GM23248 (cell line): Measurements from ENCODE around the gene RPL27. TPM values are rescaled to one million over a fixed set of nuclear protein-coding genes. Genes with fewer than 3 reads are reported as not detected.
"Not testable (repeated sequence)": the region's sequence is repeated elsewhere in the genome, so short reads cannot be mapped to it uniquely, and the experiment has no call there.

ENCODE experiments used
- DNase-seq: peaks from one replicate; pipeline ENCODE4 v3.0.0-alpha.2; 2015
- H2AFZ ChIP-seq: fragments of 200-600 bp; sonication (generic); 2 replicates; pipeline ENCODE4 v1.6.1; 2016; ENCODE audit warnings: antibody characterized with exemption
- H3F3A ChIP-seq: fragments of 200-600 bp; sonication (generic); 2 replicates; pipeline ENCODE4 v1.6.1; 2016; ENCODE audit warnings: mild to moderate bottlenecking, antibody characterized with exemption, mixed run types; ENCODE audit not compliant: insufficient read depth
- H3K27ac ChIP-seq: fragments of 200-600 bp; sonication (generic); 2 replicates; pipeline ENCODE4 v1.5.1; 2016; ENCODE audit warnings: mild to moderate bottlenecking
- H3K27me3 ChIP-seq: fragments of 200-600 bp; sonication (generic); replicated peaks from 2 replicates; pipeline ENCODE4 v1.6.1; 2016; ENCODE audit warnings: mild to moderate bottlenecking; ENCODE audit not compliant: insufficient read depth
- H3K36me3 ChIP-seq: fragments of 200-600 bp; sonication (generic); 2 replicates; pipeline ENCODE4 v1.6.1; 2016; ENCODE audit warnings: low read depth, mild to moderate bottlenecking
- H3K4me1 ChIP-seq: fragments of 200-600 bp; sonication (generic); 2 replicates; pipeline ENCODE4 v1.6.1; 2016; ENCODE audit warnings: mild to moderate bottlenecking; ENCODE audit not compliant: insufficient read depth
- H3K4me2 ChIP-seq: fragments of 200-600 bp; sonication (generic); one replicate; pipeline ENCODE4 v1.6.1; 2016; ENCODE audit warnings: mild to moderate bottlenecking; ENCODE audit not compliant: unreplicated experiment
- H3K4me3 ChIP-seq: fragments of 200-600 bp; sonication (generic); 2 replicates; pipeline ENCODE4 v1.5.1; 2016; ENCODE audit warnings: mild to moderate bottlenecking
- H3K79me2 ChIP-seq: fragments of 200-600 bp; sonication (generic); 2 replicates; pipeline ENCODE4 v1.6.1; 2016; ENCODE audit warnings: mild to moderate bottlenecking; ENCODE audit not compliant: insufficient read depth
- H3K9ac ChIP-seq: fragments of 200-600 bp; sonication (generic); 2 replicates; pipeline ENCODE4 v1.6.1; 2016; ENCODE audit warnings: mild to moderate bottlenecking
- H3K9me2 ChIP-seq: fragments of 200-600 bp; sonication (generic); 2 replicates; pipeline ENCODE4 v1.6.1; 2016; ENCODE audit warnings: mixed run types, mild to moderate bottlenecking, moderate library complexity; ENCODE audit not compliant: insufficient read depth
- H3K9me3 ChIP-seq: fragments of 200-600 bp; sonication (generic); one replicate; pipeline ENCODE4 v1.6.1; 2017; ENCODE audit warnings: low read depth
- H4K20me1 ChIP-seq: fragments of 200-600 bp; sonication (generic); 2 replicates; pipeline ENCODE4 v1.6.0; 2016; ENCODE audit not compliant: insufficient read depth
- EZH2 ChIP-seq: fragments of 200-600 bp; sonication (generic); IDR thresholded peaks from 2 replicates; pipeline ENCODE4 v1.6.1; 2018; ENCODE audit warnings: antibody characterized with exemption, mild to moderate bottlenecking; ENCODE audit not compliant: insufficient read depth, poor library complexity, severe bottlenecking
- EZH2phosphoT487 ChIP-seq: fragments of 200-600 bp; sonication (generic); IDR thresholded peaks from 2 replicates; pipeline ENCODE4 v1.6.1; 2018; ENCODE audit warnings: antibody characterized with exemption, moderate library complexity, mild to moderate bottlenecking, low read depth; ENCODE audit not compliant: insufficient read depth
- WGBS, 2 experiments: methylation state at CpG; one replicate each; pipeline ENCODE4 v1.1.6; 2015 to 2017; ENCODE audit warnings: low lambda C conversion rate in 2 of 2, low coverage in 1 of 2; ENCODE audit errors: missing lambda C conversion rate in 2 of 2; 5-methylcytosine and 5-hydroxymethylcytosine counted together
- in situ Hi-C: fragments of 300-500 bp; cut with MboI; formaldehyde crosslinking; loops from 2 replicates; pipeline ENCODE4 v1.15.0; 2020
- polyA plus RNA-seq: library from polyadenylated mRNA; unstranded; fragments of >200 nt; fragmentation: Nextera tagmentation; extraction: Ambion mirVana; gene quantifications from 2 replicates; pipeline ENCODE4 v1.2.1, GENCODE V29; 2016
- total RNA-seq: library from RNA; depleted of rRNA; stranded (reverse); fragments of >200 nt; shearing (Covaris generic); gene quantifications from 2 replicates; pipeline ENCODE4 v1.2.3, GENCODE V29; 2014

Gene RPL27
- total and polyA plus RNA-seq, 2 experiments from 2014 or later = 928 to 1,095 TPM

GRCh38 chr17:42964161-42964932, 33.9 kb upstream of the RPL27 start, which contains the start of gene AARSD1:
AARSD1 (minus strand) TSS chr17:42964454; CDS start chr17:42964440, 14 bp downstream.
- Histone ChIP-seq H3K9ac (peak within 1 kb of the TSS; percentile 83), H3K4me3 (peak within 1 kb of the TSS; percentile 77), H3K4me1 (peaks cover 5% of the 10 kb centered on the region), H3K4me2 (peak within 1 kb of the TSS; percentile 95), H3K9me3 (no peaks in the 10 kb centered on the region), H3K9me2 (no peaks in the 10 kb centered on the region), H3K27ac (peak within 1 kb of the TSS; percentile 74), H2AFZ (peak within 1 kb of the TSS; percentile 84), H3K79me2 (peaks cover 21% of the 10 kb centered on the region), H3K36me3 (peaks cover 14% of the 10 kb centered on the region; the same call in 1 of the 2 replicates), H3K27me3 (no peaks in the 10 kb centered on the region), H3F3A (peaks cover 13% of the 10 kb centered on the region; the same call in 1 of the 2 replicates), H4K20me1 (no peaks in the 10 kb centered on the region)
- in situ Hi-C loops = no loop called here
- 2% methylated on average over 43 of the region's 43 CpGs for WGBS, 2 experiments
- TF ChIP-seq EZH2phosphoT487 = no peak
- DNase-seq = peak; percentile 97

GRCh38 chr17:42967925-42968324, 30.3 kb upstream of the RPL27 start:
- in situ Hi-C loops = no loop called here
- peaks cover 13% of the 10 kb centered on the region; the same call in 1 of the 2 replicates for H3F3A ChIP-seq
- H3K36me3 ChIP-seq = no peaks in the 10 kb centered on the region
- no peaks in the 10 kb centered on the region for H4K20me1 ChIP-seq
- DNase-seq = no peak
- no peak overlapping the region for H3K9ac ChIP-seq
- H3K27me3 ChIP-seq = no peaks in the 10 kb centered on the region
- TF ChIP-seq EZH2 (no peak), EZH2phosphoT487 (no peak)
- H3K79me2 ChIP-seq = peaks cover 12% of the 10 kb centered on the region
- H3K4me3 ChIP-seq = no peak overlapping the region
- no peak overlapping the region for H2AFZ ChIP-seq
- 36 to 67% methylated on average over 1 of the region's 1 CpG for WGBS, 2 experiments
- no peaks in the 10 kb centered on the region for H3K9me3 ChIP-seq
- no peaks in the 10 kb centered on the region for H3K9me2 ChIP-seq
- H3K4me1 ChIP-seq = peaks cover 5% of the 10 kb centered on the region
- H3K4me2 ChIP-seq = no peak overlapping the region
- H3K27ac ChIP-seq = no peak overlapping the region

GRCh38 chr17:42969001-42969581, 29.1 kb upstream of the RPL27 start:
- no peak overlapping the region for H3K9ac ChIP-seq
- no peaks in the 10 kb centered on the region for H3K27me3 ChIP-seq
- H3K36me3 ChIP-seq = no peaks in the 10 kb centered on the region
- no peaks in the 10 kb centered on the region for H3K4me1 ChIP-seq
- TF ChIP-seq EZH2phosphoT487 (no peak), EZH2 (no peak)
- in situ Hi-C loops = no loop called here
- H2AFZ ChIP-seq = no peak overlapping the region
- peak; percentile 51 for DNase-seq
- H3K9me3 ChIP-seq = no peaks in the 10 kb centered on the region
- no peak overlapping the region for H3K4me3 ChIP-seq
- 0 out of 2 replicates have a peak, but pooled peaks cover under 1% of the 10 kb centered on the region for H3K79me2 ChIP-seq
- no peaks in the 10 kb centered on the region for H4K20me1 ChIP-seq
- no peak overlapping the region for H3K4me2 ChIP-seq
- no peak overlapping the region for H3K27ac ChIP-seq
- H3F3A ChIP-seq = peaks cover 13% of the 10 kb centered on the region; the same call in 1 of the 2 replicates
- H3K9me2 ChIP-seq = no peaks in the 10 kb centered on the region
- 42 to 45% methylated on average over 5 of the region's 5 CpGs for WGBS, 2 experiments

- WGBS, 2 experiments = 73 to 75% methylated on average over 5 of the region's 5 CpGs
- Histone ChIP-seq H3K4me1 (no peaks in the 10 kb centered on the region), H3K9me2 (no peaks in the 10 kb centered on the region), H3K4me2 (no peak overlapping the region), H3K9me3 (no peaks in the 10 kb centered on the region), H3K27me3 (no peaks in the 10 kb centered on the region), H3K36me3 (no peaks in the 10 kb centered on the region), H2AFZ (no peak overlapping the region), H3K4me3 (no peak overlapping the region), H3K9ac (no peak overlapping the region), H3K27ac (no peak overlapping the region), H3K79me2 (no peaks in the 10 kb centered on the region), H4K20me1 (no peaks in the 10 kb centered on the region), H3F3A (peaks cover 13% of the 10 kb centered on the region; the same call in 1 of the 2 replicates)
- no peak for DNase-seq
- TF ChIP-seq EZH2phosphoT487 = no peak
- in situ Hi-C loops = no loop called here
Observed at GRCh38 chr17:42971589-42971988, 26.6 kb upstream of the RPL27 start.

GRCh38 chr17:42973323-42973722, 24.9 kb upstream of the RPL27 start:
- DNase-seq, in situ Hi-C loops, H2AFZ ChIP-seq, H3F3A ChIP-seq, H3K36me3 ChIP-seq, H4K20me1 ChIP-seq, H3K27me3 ChIP-seq, H3K4me2 ChIP-seq, H3K27ac ChIP-seq, H3K9me2 ChIP-seq, H3K4me1 ChIP-seq, H3K9me3 ChIP-seq, H3K79me2 ChIP-seq, H3K4me3 ChIP-seq, H3K9ac ChIP-seq: not testable (repeated sequence)
- WGBS, 2 experiments = 60 to 64% methylated on average over 5 to 7 of the region's 18 CpGs
